ENCODE data around the gene COBL.

The COBL gene

GRCh38 chr7:51274001-51274400 lies 42.6 kb downstream of the COBL start:
- DNase-seq (ENCODE audit: low read depth) = no peak

GRCh38 chr7:51273360-51273759 lies 43.2 kb downstream of the COBL start:
- no peak for DNase-seq (ENCODE audit: low read depth)

GRCh38 chr7:51270965-51271364 lies 45.6 kb downstream of the COBL start:
- DNase-seq (ENCODE audit: low read depth) = no peak

- DNase-seq (ENCODE audit: low read depth) = no peak
These were observed 46.7 kb downstream of the COBL start for GRCh38 chr7:51269911-51270310.

GRCh38 chr7:51269321-51269720 lies 47.3 kb downstream of the COBL start:
- DNase-seq (ENCODE audit: low read depth) = no peak

- no peak for DNase-seq (ENCODE audit: low read depth)
These were observed 47.8 kb downstream of the COBL start for GRCh38 chr7:51268859-51269258.

- no peak for DNase-seq (ENCODE audit: low read depth)
These were observed 49.4 kb downstream of the COBL start for GRCh38 chr7:51267169-51267568.

- DNase-seq (ENCODE audit: low read depth) = no peak
These were observed 51.3 kb downstream of the COBL start for GRCh38 chr7:51265066-51265907.

- no peak for DNase-seq (ENCODE audit: low read depth)
These were observed 52.8 kb downstream of the COBL start for GRCh38 chr7:51263631-51264484.

GRCh38 chr7:51262796-51263531 lies 53.6 kb downstream of the COBL start:
- DNase-seq (ENCODE audit: low read depth) = no peak

- no peak for DNase-seq (ENCODE audit: low read depth)
These were observed 54.4 kb downstream of the COBL start for GRCh38 chr7:51261950-51262795.

- DNase-seq (ENCODE audit: low read depth) = no peak
These were observed 55.3 kb downstream of the COBL start for GRCh38 chr7:51261117-51261835.

- DNase-seq (ENCODE audit: low read depth) = no peak
These were observed 56.1 kb downstream of the COBL start for GRCh38 chr7:51260516-51260915.

GRCh38 chr7:51259766-51260165 lies 56.8 kb downstream of the COBL start:
- DNase-seq (ENCODE audit: low read depth) = no peak

- no peak for DNase-seq (ENCODE audit: low read depth)
These were observed 59.7 kb downstream of the COBL start for GRCh38 chr7:51256916-51257315.

GRCh38 chr7:51256209-51256781 lies 60.3 kb downstream of the COBL start:
- DNase-seq (ENCODE audit: low read depth) = no peak

- no peak for DNase-seq (ENCODE audit: low read depth)
These were observed 60.9 kb downstream of the COBL start for GRCh38 chr7:51255536-51256208.

GRCh38 chr7:51255036-51255435 lies 61.6 kb downstream of the COBL start:
- DNase-seq (ENCODE audit: low read depth) = no peak

- DNase-seq (ENCODE audit: low read depth) = no peak
These were observed 63.5 kb downstream of the COBL start for GRCh38 chr7:51253157-51253556.

- DNase-seq (ENCODE audit: low read depth) = no peak
These were observed 65.3 kb downstream of the COBL start for GRCh38 chr7:51251290-51251689.
